HepG2 (cell line): ENCODE measurements around the gene CCND2. TPM values are rescaled to one million over a fixed set of nuclear protein-coding genes. Genes with fewer than 3 reads are reported as not detected.

ENCODE experiments used
- ARID4A ChIP-seq: sonication (generic); formaldehyde crosslinking; IDR thresholded peaks from 2 replicates; pipeline ENCODE4 v1.5.0; 2020; ENCODE audit warnings: mild to moderate bottlenecking, missing genetic modification reagents, borderline replicate concordance
- BRCA1 ChIP-seq: sonication (generic); formaldehyde crosslinking; IDR thresholded peaks from 2 replicates; pipeline ENCODE4 v1.4.0; 2020; ENCODE audit warnings: missing genetic modification reagents
- BRF2 ChIP-seq: sonication (generic); formaldehyde crosslinking; IDR thresholded peaks from 2 replicates; pipeline ENCODE4 v1.8.1; 2022; ENCODE audit warnings: mild to moderate bottlenecking, missing genetic modification reagents
- CERS6 ChIP-seq: sonication (generic); formaldehyde crosslinking; IDR thresholded peaks from 2 replicates; pipeline ENCODE4 v1.5.0; 2020; ENCODE audit warnings: missing genetic modification reagents
- ETV5 ChIP-seq: IDR thresholded peaks from 2 replicates; pipeline ENCODE4 v1.6.1; 2018; ENCODE audit warnings: missing biosample characterization, missing genetic modification reagents, inconsistent platforms, borderline replicate concordance
- HNRNPUL1 ChIP-seq: fragments of 200-400 bp; formaldehyde crosslinking; IDR thresholded peaks from 2 replicates; pipeline ENCODE4 v1.6.1; 2017; ENCODE audit warnings: low read depth, mild to moderate bottlenecking, low read length, moderate library complexity
- MYC ChIP-seq: sonication (generic); formaldehyde crosslinking; IDR thresholded peaks from 2 replicates; pipeline ENCODE4 v1.9.0; 2021; ENCODE audit warnings: missing genetic modification reagents, borderline replicate concordance
- NFYB ChIP-seq: sonication (generic); formaldehyde crosslinking; IDR thresholded peaks from 2 replicates; pipeline ENCODE4 v1.4.0; 2020; ENCODE audit warnings: missing genetic modification reagents
- NONO ChIP-seq, 2 experiments: fragments of 450-650 bp in 1 of 2; sonication (generic) in 1 of 2; formaldehyde crosslinking in 1 of 2; IDR thresholded peaks in 1 of 2; conservative IDR thresholded peaks in 1 of 2; 2 replicates each; pipeline versions ENCODE4 v1.6.1 to v1.8.0; 2017 to 2022; ENCODE audit warnings: mild to moderate bottlenecking in 1 of 2, missing genetic modification reagents in 1 of 2, moderate library complexity in 1 of 2
- POGZ ChIP-seq: sonication (generic); formaldehyde crosslinking; IDR thresholded peaks from 2 replicates; pipeline ENCODE4 v1.4.0; 2020; ENCODE audit warnings: mild to moderate bottlenecking, missing genetic modification reagents
- RAD21 ChIP-seq: fragments of 450-650 bp; formaldehyde crosslinking; IDR thresholded peaks from 2 replicates; pipeline ENCODE4 v1.5.0; 2020; ENCODE audit warnings: mild to moderate bottlenecking
- SALL1 ChIP-seq: sonication (generic); formaldehyde crosslinking; IDR thresholded peaks from 2 replicates; pipeline ENCODE4 v1.8.0; 2022; ENCODE audit warnings: mild to moderate bottlenecking, missing genetic modification reagents
- SIN3A ChIP-seq: IDR thresholded peaks from 2 replicates; pipeline ENCODE4 v1.6.1; 2011; ENCODE audit warnings: low read depth, mild to moderate bottlenecking, control low read depth, low read length, borderline replicate concordance
- SMYD3 ChIP-seq: sonication (generic); formaldehyde crosslinking; IDR thresholded peaks from 2 replicates; pipeline ENCODE4 v1.8.1; 2023; ENCODE audit warnings: mild to moderate bottlenecking, missing genetic modification reagents
- THAP11 ChIP-seq: IDR thresholded peaks from 2 replicates; pipeline ENCODE4 v1.6.1; 2016; ENCODE audit warnings: missing biosample characterization, missing genetic modification reagents
- ZFP91 ChIP-seq: sonication (generic); formaldehyde crosslinking; IDR thresholded peaks from 2 replicates; pipeline ENCODE4 v1.9.0; 2022; ENCODE audit warnings: missing genetic modification reagents, mild to moderate bottlenecking, borderline replicate concordance
- ZFY ChIP-seq: sonication (generic); formaldehyde crosslinking; IDR thresholded peaks from 2 replicates; pipeline ENCODE4 v1.4.0; 2020; ENCODE audit warnings: missing genetic modification reagents
- ZNF101 ChIP-seq: sonication (generic); formaldehyde crosslinking; IDR thresholded peaks from 2 replicates; pipeline ENCODE4 v1.4.0; 2020; ENCODE audit warnings: mild to moderate bottlenecking, low read depth, missing genetic modification reagents, borderline replicate concordance
- ZNF580 ChIP-seq: IDR thresholded peaks from 2 replicates; pipeline ENCODE4 v1.6.1; 2016; ENCODE audit warnings: low read depth, borderline replicate concordance
- ZNF672 ChIP-seq: sonication (generic); formaldehyde crosslinking; IDR thresholded peaks from 2 replicates; pipeline ENCODE4 v1.8.1; 2022; ENCODE audit warnings: missing genetic modification reagents
- polyA plus RNA-seq, 8 experiments: library from polyadenylated mRNA; depleted of rRNA in 3 of 8; stranded (reverse) in 7 of 8; unstranded in 1 of 8; fragments of >200 nt; fragmentation: Illumina TruSeq in 4 of 8; extraction: Trizol in 4 of 8; gene quantifications; 2 replicates each; pipeline versions ENCODE4 v1.2.1 to v1.2.3, GENCODE V29; 2011 to 2016; ENCODE audit warnings: low read depth in 4 of 8, missing spikeins in 1 of 8, mixed read lengths in 1 of 8; ENCODE audit not compliant: insufficient read depth in 1 of 8
- total RNA-seq, 5 experiments: library from RNA; depleted of rRNA; stranded (reverse); fragments of >200 nt; fragmentation: Illumina TruSeq; extraction: Trizol; gene quantifications; 2 replicates each; pipeline ENCODE4 v1.2.3, GENCODE V29; 2016; ENCODE audit warnings: low read depth in 1 of 5

CCND2 gene
- total and polyA plus RNA-seq, 2 of the 13 experiments (the other 11 are each of a cell fraction or from before 2014, with no cell fraction given), result 0.61 to 1.4 TPM

GRCh38 chr12:4320853-4321701 is 47.5 kb downstream of the CCND2 start, which contains the start of gene TIGAR (continued):
- TF ChIP-seq BRF2 (peak; percentile 83), ETV5 (CRISPR knock-in tag) (peak; percentile 47; the same call in 1 of the 2 replicates), RAD21 (CRISPR knock-in tag) (no peak), HNRNPUL1 (no peak), ZNF672 (CRISPR knock-in tag) (no peak), SIN3A (peak; percentile 99), ZFY (CRISPR knock-in tag) (peak; percentile 73), CERS6 (CRISPR knock-in tag) (no peak), POGZ (CRISPR knock-in tag) (peak; percentile 64), SALL1 (peak; percentile 41), THAP11 (CRISPR knock-in tag) (peak; percentile 78), NONO (IDR thresholded peaks at IDR 0.05) (no peak), NONO (CRISPR knock-in tag; conservative IDR thresholded peaks at IDR 0.05) (peak; percentile 67; the same call in 1 of the 2 replicates), ARID4A (CRISPR knock-in tag) (peak; percentile 98), ZNF101 (no peak), NFYB (CRISPR knock-in tag) (peak; percentile 81), BRCA1 (CRISPR knock-in tag) (no peak), ZNF580 (CRISPR knock-in tag) (peak; percentile 57; the same call in 1 of the 2 replicates), SMYD3 (no peak), ZFP91 (peak; percentile 23; the same call in 1 of the 2 replicates), MYC (CRISPR knock-in tag) (peak; percentile 86)
